HepG2 (cell line): Measurements from ENCODE around the gene RRBP1. TPM values are rescaled to one million over a fixed set of nuclear protein-coding genes. Genes with fewer than 3 reads are reported as not detected.

ENCODE experiments used
- AGO1 ChIP-seq: fragments of 200-400 bp; formaldehyde crosslinking; IDR thresholded peaks from 2 replicates; pipeline ENCODE4 v1.6.1; 2017; ENCODE audit warnings: mild to moderate bottlenecking, low read depth, low read length, moderate library complexity; ENCODE audit not compliant: poor library complexity, severe bottlenecking
- GATA4 ChIP-seq: sonication (generic); IDR thresholded peaks from 2 replicates; pipeline ENCODE4 v1.6.1; 2016; ENCODE audit warnings: antibody characterized with exemption, low read depth, borderline replicate concordance
- HNRNPUL1 ChIP-seq: fragments of 200-400 bp; formaldehyde crosslinking; IDR thresholded peaks from 2 replicates; pipeline ENCODE4 v1.6.1; 2017; ENCODE audit warnings: low read depth, mild to moderate bottlenecking, low read length, moderate library complexity
- NCOR1 ChIP-seq: fragments of 200-600 bp; sonication (generic); IDR thresholded peaks from 2 replicates; pipeline ENCODE4 v1.7.0; 2017; ENCODE audit warnings: antibody characterized with exemption, low read length, borderline replicate concordance
- POLR2AphosphoS2 ChIP-seq: IDR thresholded peaks from 2 replicates; pipeline ENCODE4 v1.6.1; 2011; ENCODE audit warnings: low read depth, low read length, improper control_type of control experiment
- TP53 ChIP-seq: sonication (generic); formaldehyde crosslinking; conservative IDR thresholded peaks from 2 replicates; pipeline ENCODE4 v1.4.0; 2020; ENCODE audit warnings: missing genetic modification reagents
- YY1 ChIP-seq: IDR thresholded peaks from 2 replicates; pipeline ENCODE4 v1.6.1; 2011; ENCODE audit warnings: low read length, low read depth, moderate library complexity, mild to moderate bottlenecking; ENCODE audit not compliant: insufficient read depth, insufficient replicate concordance
- ZNF121 ChIP-seq: sonication (generic); formaldehyde crosslinking; IDR thresholded peaks from 2 replicates; pipeline ENCODE4 v1.5.0; 2020; ENCODE audit warnings: mild to moderate bottlenecking, missing genetic modification reagents
- ZNF333 ChIP-seq: sonication (generic); formaldehyde crosslinking; IDR thresholded peaks from 2 replicates; pipeline ENCODE4 v1.4.0; 2020; ENCODE audit warnings: mild to moderate bottlenecking, missing genetic modification reagents, borderline replicate concordance
- ZNF747 ChIP-seq: sonication (generic); formaldehyde crosslinking; IDR thresholded peaks from 2 replicates; pipeline ENCODE4 v1.8.1; 2023; ENCODE audit warnings: missing genetic modification reagents, mild to moderate bottlenecking, borderline replicate concordance
- polyA plus RNA-seq, 8 experiments: library from polyadenylated mRNA; depleted of rRNA in 3 of 8; stranded (reverse) in 7 of 8; unstranded in 1 of 8; fragments of >200 nt; fragmentation: Illumina TruSeq in 4 of 8; extraction: Trizol in 4 of 8; gene quantifications; 2 replicates each; pipeline versions ENCODE4 v1.2.1 to v1.2.3, GENCODE V29; 2011 to 2016; ENCODE audit warnings: low read depth in 4 of 8, missing spikeins in 1 of 8, mixed read lengths in 1 of 8; ENCODE audit not compliant: insufficient read depth in 1 of 8
- total RNA-seq, 5 experiments: library from RNA; depleted of rRNA; stranded (reverse); fragments of >200 nt; fragmentation: Illumina TruSeq; extraction: Trizol; gene quantifications; 2 replicates each; pipeline ENCODE4 v1.2.3, GENCODE V29; 2016; ENCODE audit warnings: low read depth in 1 of 5
- TF ChIP-seq, protein P1 (sequence below): sonication (generic); formaldehyde crosslinking; IDR thresholded peaks from 2 replicates; pipeline ENCODE4 v1.5.0; 2020; ENCODE audit warnings: mild to moderate bottlenecking, missing genetic modification reagents
- TF ChIP-seq, protein P2 (sequence below): sonication (generic); formaldehyde crosslinking; IDR thresholded peaks from 2 replicates; pipeline ENCODE4 v1.5.0; 2020; ENCODE audit warnings: missing genetic modification reagents, mild to moderate bottlenecking, borderline replicate concordance
- TF ChIP-seq, protein P3 (sequence below): sonication (generic); formaldehyde crosslinking; IDR thresholded peaks from 2 replicates; pipeline ENCODE4 v1.5.1; 2020; ENCODE audit warnings: mild to moderate bottlenecking, missing genetic modification reagents, borderline replicate concordance
- TF ChIP-seq, protein P4 (sequence below): sonication (generic); formaldehyde crosslinking; IDR thresholded peaks from 2 replicates; pipeline ENCODE4 v1.4.0; 2020; ENCODE audit warnings: missing genetic modification reagents
- TF ChIP-seq, protein P5 (sequence below): sonication (generic); formaldehyde crosslinking; IDR thresholded peaks from 2 replicates; pipeline ENCODE4 v1.4.0; 2020; ENCODE audit warnings: mild to moderate bottlenecking, missing genetic modification reagents, borderline replicate concordance

The RRBP1 gene
- total and polyA plus RNA-seq, 2 of the 13 experiments (the other 11 are each of a cell fraction or from before 2014, with no cell fraction given) = 150 to 222 TPM

DNA sequence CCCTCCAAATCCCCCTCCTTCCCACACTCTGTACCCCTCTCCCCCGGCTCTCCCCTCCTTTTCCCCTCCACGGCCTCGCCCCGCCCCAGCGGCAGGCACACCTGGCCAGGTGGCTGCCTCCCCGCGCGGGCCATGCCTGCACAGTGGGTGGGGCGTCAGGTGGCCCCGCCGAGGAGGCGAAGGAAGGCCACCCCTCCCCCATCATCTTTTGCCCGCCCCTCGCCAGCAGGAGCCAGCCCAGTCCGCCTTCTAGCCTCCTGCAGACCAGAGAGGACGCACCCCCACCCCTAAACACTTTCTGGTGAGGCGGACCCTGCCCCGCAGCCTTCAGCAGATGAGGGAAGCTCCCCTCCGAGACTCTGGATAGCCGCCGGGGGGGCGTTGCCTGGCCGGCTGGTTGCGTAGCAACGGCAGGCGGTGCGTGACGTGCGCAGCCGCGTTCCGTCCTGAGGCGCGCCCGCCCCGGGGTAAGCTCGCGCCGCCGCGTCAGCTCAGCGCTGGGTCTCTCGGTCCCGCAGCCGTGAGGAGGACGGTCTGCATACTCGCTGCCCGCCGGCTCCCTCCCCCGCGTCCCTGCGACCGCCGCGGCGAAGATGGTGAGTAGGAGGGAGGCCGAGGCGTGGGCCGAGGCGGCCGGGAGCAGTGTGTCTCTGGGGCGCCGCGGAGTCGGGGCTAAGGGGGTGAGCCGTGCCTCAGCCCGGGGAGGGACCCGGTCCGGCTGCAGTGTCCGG, 112.3 kb downstream of the RRBP1 start, which contains the start of gene DSTN (continued):
- TF ChIP-seq, protein P1, sequence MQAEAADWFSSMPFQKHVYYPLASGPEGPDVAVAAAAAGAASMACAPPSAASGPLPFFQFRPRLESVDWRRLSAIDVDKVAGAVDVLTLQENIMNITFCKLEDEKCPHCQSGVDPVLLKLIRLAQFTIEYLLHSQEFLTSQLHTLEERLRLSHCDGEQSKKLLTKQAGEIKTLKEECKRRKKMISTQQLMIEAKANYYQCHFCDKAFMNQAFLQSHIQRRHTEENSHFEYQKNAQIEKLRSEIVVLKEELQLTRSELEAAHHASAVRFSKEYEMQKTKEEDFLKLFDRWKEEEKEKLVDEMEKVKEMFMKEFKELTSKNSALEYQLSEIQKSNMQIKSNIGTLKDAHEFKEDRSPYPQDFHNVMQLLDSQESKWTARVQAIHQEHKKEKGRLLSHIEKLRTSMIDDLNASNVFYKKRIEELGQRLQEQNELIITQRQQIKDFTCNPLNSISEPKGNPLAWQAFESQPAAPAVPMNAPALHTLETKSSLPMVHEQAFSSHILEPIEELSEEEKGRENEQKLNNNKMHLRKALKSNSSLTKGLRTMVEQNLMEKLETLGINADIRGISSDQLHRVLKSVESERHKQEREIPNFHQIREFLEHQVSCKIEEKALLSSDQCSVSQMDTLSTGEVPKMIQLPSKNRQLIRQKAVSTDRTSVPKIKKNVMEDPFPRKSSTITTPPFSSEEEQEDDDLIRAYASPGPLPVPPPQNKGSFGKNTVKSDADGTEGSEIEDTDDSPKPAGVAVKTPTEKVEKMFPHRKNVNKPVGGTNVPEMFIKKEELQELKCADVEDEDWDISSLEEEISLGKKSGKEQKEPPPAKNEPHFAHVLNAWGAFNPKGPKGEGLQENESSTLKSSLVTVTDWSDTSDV = no peak; the same call in 1 of the 2 replicates
- TF ChIP-seq, protein P2, sequence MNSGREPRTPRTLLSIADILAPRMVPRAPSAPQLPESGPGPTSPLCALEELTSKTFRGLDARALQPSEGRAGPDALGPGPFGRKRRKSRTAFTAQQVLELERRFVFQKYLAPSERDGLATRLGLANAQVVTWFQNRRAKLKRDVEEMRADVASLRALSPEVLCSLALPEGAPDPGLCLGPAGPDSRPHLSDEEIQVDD = 0 out of 2 replicates have a peak, but pooled peaks have one; percentile 53
- TF ChIP-seq POLR2AphosphoS2 (no peak), GATA4 (peak; percentile 78; the same call in 1 of the 2 replicates), AGO1 (peak; percentile 47), HNRNPUL1 (peak; percentile 28; the same call in 1 of the 2 replicates), YY1 (peak; percentile 55), ZNF747 (CRISPR knock-in tag) (peak; percentile 58), NCOR1 (no peak; the same call in 1 of the 2 replicates), ZNF121 (CRISPR knock-in tag) (no peak), TP53 (CRISPR knock-in tag) (peak; percentile 36; the same call in 1 of the 2 replicates), ZNF333 (CRISPR knock-in tag) (peak; percentile 93; the same call in 1 of the 2 replicates)
- TF ChIP-seq, protein P3, sequence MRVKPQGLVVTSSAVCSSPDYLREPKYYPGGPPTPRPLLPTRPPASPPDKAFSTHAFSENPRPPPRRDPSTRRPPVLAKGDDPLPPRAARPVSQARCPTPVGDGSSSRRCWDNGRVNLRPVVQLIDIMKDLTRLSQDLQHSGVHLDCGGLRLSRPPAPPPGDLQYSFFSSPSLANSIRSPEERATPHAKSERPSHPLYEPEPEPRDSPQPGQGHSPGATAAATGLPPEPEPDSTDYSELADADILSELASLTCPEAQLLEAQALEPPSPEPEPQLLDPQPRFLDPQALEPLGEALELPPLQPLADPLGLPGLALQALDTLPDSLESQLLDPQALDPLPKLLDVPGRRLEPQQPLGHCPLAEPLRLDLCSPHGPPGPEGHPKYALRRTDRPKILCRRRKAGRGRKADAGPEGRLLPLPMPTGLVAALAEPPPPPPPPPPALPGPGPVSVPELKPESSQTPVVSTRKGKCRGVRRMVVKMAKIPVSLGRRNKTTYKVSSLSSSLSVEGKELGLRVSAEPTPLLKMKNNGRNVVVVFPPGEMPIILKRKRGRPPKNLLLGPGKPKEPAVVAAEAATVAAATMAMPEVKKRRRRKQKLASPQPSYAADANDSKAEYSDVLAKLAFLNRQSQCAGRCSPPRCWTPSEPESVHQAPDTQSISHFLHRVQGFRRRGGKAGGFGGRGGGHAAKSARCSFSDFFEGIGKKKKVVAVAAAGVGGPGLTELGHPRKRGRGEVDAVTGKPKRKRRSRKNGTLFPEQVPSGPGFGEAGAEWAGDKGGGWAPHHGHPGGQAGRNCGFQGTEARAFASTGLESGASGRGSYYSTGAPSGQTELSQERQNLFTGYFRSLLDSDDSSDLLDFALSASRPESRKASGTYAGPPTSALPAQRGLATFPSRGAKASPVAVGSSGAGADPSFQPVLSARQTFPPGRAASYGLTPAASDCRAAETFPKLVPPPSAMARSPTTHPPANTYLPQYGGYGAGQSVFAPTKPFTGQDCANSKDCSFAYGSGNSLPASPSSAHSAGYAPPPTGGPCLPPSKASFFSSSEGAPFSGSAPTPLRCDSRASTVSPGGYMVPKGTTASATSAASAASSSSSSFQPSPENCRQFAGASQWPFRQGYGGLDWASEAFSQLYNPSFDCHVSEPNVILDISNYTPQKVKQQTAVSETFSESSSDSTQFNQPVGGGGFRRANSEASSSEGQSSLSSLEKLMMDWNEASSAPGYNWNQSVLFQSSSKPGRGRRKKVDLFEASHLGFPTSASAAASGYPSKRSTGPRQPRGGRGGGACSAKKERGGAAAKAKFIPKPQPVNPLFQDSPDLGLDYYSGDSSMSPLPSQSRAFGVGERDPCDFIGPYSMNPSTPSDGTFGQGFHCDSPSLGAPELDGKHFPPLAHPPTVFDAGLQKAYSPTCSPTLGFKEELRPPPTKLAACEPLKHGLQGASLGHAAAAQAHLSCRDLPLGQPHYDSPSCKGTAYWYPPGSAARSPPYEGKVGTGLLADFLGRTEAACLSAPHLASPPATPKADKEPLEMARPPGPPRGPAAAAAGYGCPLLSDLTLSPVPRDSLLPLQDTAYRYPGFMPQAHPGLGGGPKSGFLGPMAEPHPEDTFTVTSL (CRISPR knock-in tag) = no peak
- TF ChIP-seq, protein P4, sequence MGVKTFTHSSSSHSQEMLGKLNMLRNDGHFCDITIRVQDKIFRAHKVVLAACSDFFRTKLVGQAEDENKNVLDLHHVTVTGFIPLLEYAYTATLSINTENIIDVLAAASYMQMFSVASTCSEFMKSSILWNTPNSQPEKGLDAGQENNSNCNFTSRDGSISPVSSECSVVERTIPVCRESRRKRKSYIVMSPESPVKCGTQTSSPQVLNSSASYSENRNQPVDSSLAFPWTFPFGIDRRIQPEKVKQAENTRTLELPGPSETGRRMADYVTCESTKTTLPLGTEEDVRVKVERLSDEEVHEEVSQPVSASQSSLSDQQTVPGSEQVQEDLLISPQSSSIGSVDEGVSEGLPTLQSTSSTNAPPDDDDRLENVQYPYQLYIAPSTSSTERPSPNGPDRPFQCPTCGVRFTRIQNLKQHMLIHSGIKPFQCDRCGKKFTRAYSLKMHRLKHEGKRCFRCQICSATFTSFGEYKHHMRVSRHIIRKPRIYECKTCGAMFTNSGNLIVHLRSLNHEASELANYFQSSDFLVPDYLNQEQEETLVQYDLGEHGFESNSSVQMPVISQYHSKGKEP (CRISPR knock-in tag) = no peak
- TF ChIP-seq, protein P5, sequence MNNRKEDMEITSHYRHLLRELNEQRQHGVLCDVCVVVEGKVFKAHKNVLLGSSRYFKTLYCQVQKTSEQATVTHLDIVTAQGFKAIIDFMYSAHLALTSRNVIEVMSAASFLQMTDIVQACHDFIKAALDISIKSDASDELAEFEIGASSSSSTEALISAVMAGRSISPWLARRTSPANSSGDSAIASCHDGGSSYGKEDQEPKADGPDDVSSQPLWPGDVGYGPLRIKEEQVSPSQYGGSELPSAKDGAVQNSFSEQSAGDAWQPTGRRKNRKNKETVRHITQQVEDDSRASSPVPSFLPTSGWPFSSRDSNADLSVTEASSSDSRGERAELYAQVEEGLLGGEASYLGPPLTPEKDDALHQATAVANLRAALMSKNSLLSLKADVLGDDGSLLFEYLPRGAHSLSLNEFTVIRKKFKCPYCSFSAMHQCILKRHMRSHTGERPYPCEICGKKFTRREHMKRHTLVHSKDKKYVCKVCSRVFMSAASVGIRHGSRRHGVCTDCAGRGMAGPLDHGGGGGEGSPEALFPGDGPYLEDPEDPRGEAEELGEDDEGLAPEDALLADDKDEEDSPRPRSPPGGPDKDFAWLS (CRISPR knock-in tag) = no peak
